CD14-positive monocyte (primary cell): ENCODE data around the gene LILRB3. TPM values are rescaled to one million over a fixed set of nuclear protein-coding genes. Genes with fewer than 3 reads are reported as not detected.

Experiments
- DNase-seq, 3 donors: peaks; one replicate each; pipeline ENCODE4 v3.0.0-alpha.2; 2011 to 2022
- H2AFZ ChIP-seq: 2 replicates; pipeline ENCODE4 v1.6.0; 2012; ENCODE audit warnings: mild to moderate bottlenecking, low read depth, low read length, inconsistent platforms; ENCODE audit not compliant: insufficient read depth, poor library complexity, severe bottlenecking
- H3K27ac ChIP-seq, 2 donors: 1 replicate in 1 of 2; 2 replicates in 1 of 2; pipeline ENCODE4 v1.5.1; 2012 to 2013; ENCODE audit warnings: low read length in 2 of 2, control low read depth in 1 of 2, inconsistent platforms in 1 of 2, low read depth in 1 of 2, mild to moderate bottlenecking in 1 of 2
- H3K27me3 ChIP-seq, 2 donors: one replicate each; pipeline versions ENCODE4 v1.6.0 to v1.6.1; 2011 to 2013; ENCODE audit warnings: low read length in 2 of 2; ENCODE audit not compliant: control insufficient read depth in 2 of 2, insufficient read depth in 2 of 2
- H3K36me3 ChIP-seq, 2 donors: replicated peaks in 1 of 2; 1 replicate in 1 of 2; 2 replicates in 1 of 2; pipeline versions ENCODE4 v1.5.1 to v1.6.1; 2012 to 2013; ENCODE audit warnings: low read length in 2 of 2, control low read depth in 1 of 2, inconsistent platforms in 1 of 2, mild to moderate bottlenecking in 1 of 2; ENCODE audit not compliant: insufficient read depth in 2 of 2, control insufficient read depth in 1 of 2
- H3K4me1 ChIP-seq, 2 donors: 1 replicate in 1 of 2; 2 replicates in 1 of 2; pipeline versions ENCODE4 v1.5.1 to v1.6.1; 2012 to 2013; ENCODE audit warnings: low read length in 2 of 2, control low read depth in 1 of 2, inconsistent platforms in 1 of 2, mild to moderate bottlenecking in 1 of 2, moderate library complexity in 1 of 2; ENCODE audit not compliant: insufficient read depth in 2 of 2, control insufficient read depth in 1 of 2
- H3K4me2 ChIP-seq: replicated peaks from 2 replicates; pipeline ENCODE3; 2012; ENCODE audit warnings: low read length, moderate library complexity, mild to moderate bottlenecking; ENCODE audit not compliant: poor library complexity, severe bottlenecking; ENCODE audit errors: extremely low read depth
- H3K4me3 ChIP-seq, 3 experiments: fragments of 200-600 bp in 1 of 3; sonication (generic) in 1 of 3; replicated peaks in 1 of 3; 1 replicate in 2 of 3; 2 replicates in 1 of 3; pipeline ENCODE4 v1.5.1; 2011 to 2013; ENCODE audit warnings: low read length in 3 of 3, mild to moderate bottlenecking in 3 of 3, control low read depth in 2 of 3, low read depth in 2 of 3, inconsistent platforms in 1 of 3, moderate library complexity in 1 of 3
- H3K79me2 ChIP-seq: 2 replicates; pipeline ENCODE4 v1.6.0; 2012; ENCODE audit warnings: mild to moderate bottlenecking, control low read depth, inconsistent platforms, low read length, moderate library complexity; ENCODE audit not compliant: insufficient read depth
- H3K9ac ChIP-seq: 2 replicates; pipeline ENCODE4 v1.6.0; 2017; ENCODE audit warnings: low read length, mild to moderate bottlenecking; ENCODE audit not compliant: insufficient read depth, poor library complexity, severe bottlenecking
- H3K9me3 ChIP-seq, 2 donors: replicated peaks in 1 of 2; 1 replicate in 1 of 2; 2 replicates in 1 of 2; pipeline versions ENCODE4 v1.5.1 to v1.6.1; 2012 to 2013; ENCODE audit warnings: low read length in 2 of 2, control low read depth in 1 of 2; ENCODE audit not compliant: control insufficient read depth in 1 of 2, insufficient read depth in 1 of 2
- H4K20me1 ChIP-seq: 2 replicates; pipeline ENCODE4 v1.6.0; 2012; ENCODE audit warnings: mild to moderate bottlenecking, low read length, control low read depth, moderate library complexity; ENCODE audit not compliant: insufficient read depth
- H3K27ac Mint-ChIP-seq, 7 donors: one replicate each; pipeline ENCODE4 v1.8.0; 2020; ENCODE audit warnings: mild to moderate bottlenecking in 7 of 7, mixed read lengths in 7 of 7, moderate library complexity in 6 of 7, inconsistent platforms in 2 of 7
- H3K27me3 Mint-ChIP-seq, 3 donors: one replicate each; pipeline ENCODE4 v1.8.0; 2021 to 2022; ENCODE audit warnings: low read depth in 3 of 3, mild to moderate bottlenecking in 3 of 3, mixed read lengths in 3 of 3, moderate library complexity in 3 of 3, inconsistent platforms in 1 of 3
- H3K36me3 Mint-ChIP-seq, 2 donors: one replicate each; pipeline ENCODE4 v1.8.0; 2020; ENCODE audit warnings: mixed read lengths in 2 of 2, inconsistent platforms in 1 of 2, mild to moderate bottlenecking in 1 of 2
- H3K4me1 Mint-ChIP-seq: one replicate; pipeline ENCODE4 v1.8.0; 2020; ENCODE audit warnings: mild to moderate bottlenecking, mixed read lengths
- H3K4me3 Mint-ChIP-seq, 2 donors: one replicate each; pipeline ENCODE4 v1.8.0; 2020; ENCODE audit warnings: mild to moderate bottlenecking in 2 of 2, mixed read lengths in 2 of 2, moderate library complexity in 1 of 2
- H3K9me3 Mint-ChIP-seq, 7 donors: one replicate each; pipeline ENCODE4 v1.8.0; 2020 to 2022; ENCODE audit warnings: mixed read lengths in 7 of 7, mild to moderate bottlenecking in 6 of 7, moderate library complexity in 6 of 7, inconsistent platforms in 2 of 7
- CTCF ChIP-seq: fragments of 200-600 bp; IDR thresholded peaks from one replicate; pipeline ENCODE4 v1.8.0; 2022; ENCODE audit warnings: antibody characterized with exemption, mild to moderate bottlenecking
- WGBS: methylation state at CpG from one replicate; pipeline ENCODE4 v1.1.5; 2013; ENCODE audit warnings: missing lambda C conversion rate; ENCODE audit not compliant: insufficient coverage; 5-methylcytosine and 5-hydroxymethylcytosine counted together
- intact Hi-C, 2 donors: fragments of 100-400 bp; cut with micrococcal nuclease; formaldehyde crosslinking; loops; one replicate each; pipeline versions ENCODE4 v1.15.0 to v1.15.1; 2023
- polyA plus RNA-seq, 3 donors: library from polyadenylated mRNA; depleted of rRNA in 1 of 3; unstranded in 2 of 3; stranded (reverse) in 1 of 3; fragments of 300-500 nt in 2 of 3; fragments of >200 nt in 1 of 3; fragmentation: Illumina TruSeq in 2 of 3; gene quantifications; 1 replicate in 2 of 3; 2 replicates in 1 of 3; pipeline ENCODE4 v1.2.3, GENCODE V29; 2012 to 2021

LILRB3 gene
- polyA plus RNA-seq, 3 donors = 62.9 to 455 (median 104) TPM

- H3K27me3 Mint-ChIP-seq = peaks cover 0 to 1% (median 0%) of the 10 kb centered on the region in 3 donors
- Histone ChIP-seq H3K4me3 (no peak overlapping the region), H2AFZ (no peak overlapping the region), H3K36me3 (peaks cover 20 to 45% of the 10 kb centered on the region in 2 donors), H4K20me1 (peaks cover 24% of the 10 kb centered on the region), H3K27me3 (no peaks in the 10 kb centered on the region), H3K27ac (no peak overlapping the region), H3K4me2 (no peak overlapping the region), H3K79me2 (peaks cover 38% of the 10 kb centered on the region), H3K9me3 (no peaks in the 10 kb centered on the region), H3K4me1 (peaks cover 28 to 33% of the 10 kb centered on the region in 2 donors), H3K9ac (no peak overlapping the region)
- TF ChIP-seq CTCF = no peak
- H3K27ac Mint-ChIP-seq = peak overlapping the region in 2 of 7 donors; percentile 10 to 94
- H3K36me3 Mint-ChIP-seq = peaks cover 37 to 43% of the 10 kb centered on the region in 2 donors
- peaks cover 0 to 2% (median 0%) of the 10 kb centered on the region in 7 donors for H3K9me3 Mint-ChIP-seq
- WGBS = 95% methylated on average over 9 of the region's 11 CpGs
- DNase-seq = no peak
- intact Hi-C loops = loop anchor here (10.0 kb wide), 2 partner anchors 252 to 1462 kb away; partner anchors contain the start of genes LENG8 (in 1 of the 2) and U2AF2 (in 1 of the 2)
- peaks cover 29% of the 10 kb centered on the region for H3K4me1 Mint-ChIP-seq
- H3K4me3 Mint-ChIP-seq = no peak overlapping the region
Measured at GRCh38 chr19:54193011-54193410, 29.8 kb downstream of the LILRB3 start.

- intact Hi-C loops = loop anchor here (1.0 to 10.0 kb wide), 4 partner anchors 33 to 1463 kb away; partner anchors contain the start of genes LENG1 (in 1 of the 2), LENG8 (in 1 of the 2) and U2AF2 (in 1 of the 2)
- TF ChIP-seq CTCF = no peak
- Mint-ChIP-seq H3K36me3 (peaks cover 39 to 47% of the 10 kb centered on the region in 2 donors), H3K27ac (peak overlapping the region; percentile 90 to 100 (median 93)), H3K4me3 (peak overlapping the region; percentile 94 to 95), H3K9me3 (peaks cover 0 to 2% (median 0%) of the 10 kb centered on the region in 7 donors), H3K4me1 (peaks cover 35% of the 10 kb centered on the region), H3K27me3 (peaks cover 0 to 1% (median 1%) of the 10 kb centered on the region in 3 donors)
- H2AFZ ChIP-seq = peak overlapping the region; percentile 73
- peaks cover 47% of the 10 kb centered on the region for H3K79me2 ChIP-seq
- peak overlapping the region; percentile 93 for H3K9ac ChIP-seq
- H3K36me3 ChIP-seq = peaks cover 26 to 46% of the 10 kb centered on the region in 2 donors
- peaks cover 34% of the 10 kb centered on the region for H4K20me1 ChIP-seq
- H3K27me3 ChIP-seq = no peaks in the 10 kb centered on the region
- WGBS = 64% methylated on average over 10 of the region's 19 CpGs
- H3K9me3 ChIP-seq = no peaks in the 10 kb centered on the region
- peak overlapping the region; percentile 98 to 99 for H3K27ac ChIP-seq
- DNase-seq = no peak
- peaks cover 33 to 44% of the 10 kb centered on the region in 2 donors for H3K4me1 ChIP-seq
- H3K4me3 ChIP-seq = peak overlapping the region; percentile 62 to 97 (median 89)
- H3K4me2 ChIP-seq = peak overlapping the region; percentile 99
Measured at GRCh38 chr19:54191811-54192453, 30.9 kb downstream of the LILRB3 start.
